Embryonic facial prominence (tissue), 1 donor: ENCODE data around the gene TCP10L.
"Not testable (repeated sequence)": the region's sequence is repeated elsewhere in the genome, so short reads cannot be mapped to it uniquely, and the experiment has no call there.

ENCODE experiments used
- DNase-seq: peaks from one replicate; pipeline ENCODE4 v3.0.0-alpha.2; 2016; ENCODE audit errors: extremely low spot score

The TCP10L gene

DNA sequence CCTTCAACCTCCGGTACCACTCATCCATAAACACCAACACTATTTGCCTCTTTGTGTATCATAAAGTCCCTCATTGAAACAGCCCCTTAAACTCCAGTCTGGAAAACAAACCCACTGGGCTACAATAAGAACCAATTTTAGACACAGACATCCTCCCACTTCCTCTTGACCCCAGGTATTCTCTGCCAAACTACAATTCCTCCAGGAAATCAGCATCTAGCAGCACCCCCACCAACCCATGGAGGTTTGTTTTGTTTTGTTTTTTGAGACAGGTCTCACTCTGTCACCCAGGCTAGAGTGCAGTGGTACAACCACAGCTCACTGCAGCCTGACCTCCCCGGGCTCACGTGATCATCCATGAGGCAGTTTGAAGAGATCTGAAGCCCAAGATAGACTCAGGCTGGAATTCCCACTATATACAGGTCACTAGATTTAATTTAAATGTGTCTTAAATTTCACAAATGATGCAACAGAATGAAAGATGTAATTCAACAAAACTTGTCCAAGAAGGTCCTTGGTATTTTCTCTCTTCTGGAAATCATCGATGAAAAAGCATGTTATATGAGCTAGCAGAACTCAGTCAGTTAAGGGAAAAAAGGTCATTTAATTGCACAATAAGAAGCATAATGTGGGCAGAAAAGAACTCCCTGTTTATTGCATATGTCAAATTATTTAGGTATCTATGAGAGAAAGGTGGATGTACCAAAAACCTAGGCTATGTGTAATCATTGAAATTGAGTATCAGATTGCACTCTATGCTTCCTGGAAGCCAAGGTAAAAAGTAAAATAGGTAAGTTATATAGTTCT, 30.3 kb downstream of the TCP10L start:
- no peak for DNase-seq

DNA sequence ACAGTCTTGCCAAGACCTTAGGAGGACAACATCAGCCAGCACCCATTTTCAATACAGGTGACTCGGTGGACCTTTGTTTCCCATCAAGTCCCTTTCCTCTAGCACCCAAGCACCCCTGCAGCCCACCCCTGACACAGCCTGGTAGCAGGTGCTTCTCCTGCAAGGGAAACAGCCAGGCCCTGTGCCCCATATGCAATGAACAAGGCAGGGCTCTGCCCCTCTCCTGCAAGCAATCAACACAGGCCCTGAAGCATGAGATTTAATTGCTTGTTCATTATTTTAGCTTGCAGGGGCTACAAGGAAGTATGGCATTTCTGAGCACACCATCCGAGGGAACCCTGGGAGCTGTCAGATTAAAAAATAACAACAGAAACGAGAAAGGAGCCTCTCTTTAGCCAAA, 35.4 kb downstream of the TCP10L start:
- DNase-seq, result no peak

DNA sequence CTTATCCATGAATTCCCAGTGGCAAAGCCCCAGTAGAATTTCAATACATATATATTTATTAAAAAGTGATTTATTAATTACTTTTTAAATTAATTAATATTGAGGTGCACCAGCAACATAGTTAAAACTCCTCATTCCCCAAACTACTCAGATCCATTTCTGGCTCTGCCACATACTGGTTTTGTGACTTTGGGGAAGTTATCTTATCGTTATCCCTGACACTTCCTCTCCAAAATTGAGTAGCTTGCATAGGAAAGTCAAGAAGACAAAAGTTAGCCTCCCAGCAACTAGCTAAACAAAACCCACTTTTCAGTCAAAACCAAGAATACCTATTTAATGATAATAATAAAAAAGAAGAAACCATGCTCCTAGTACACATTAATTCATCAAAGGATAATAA, 35.9 kb downstream of the TCP10L start:
- no peak for DNase-seq

DNA sequence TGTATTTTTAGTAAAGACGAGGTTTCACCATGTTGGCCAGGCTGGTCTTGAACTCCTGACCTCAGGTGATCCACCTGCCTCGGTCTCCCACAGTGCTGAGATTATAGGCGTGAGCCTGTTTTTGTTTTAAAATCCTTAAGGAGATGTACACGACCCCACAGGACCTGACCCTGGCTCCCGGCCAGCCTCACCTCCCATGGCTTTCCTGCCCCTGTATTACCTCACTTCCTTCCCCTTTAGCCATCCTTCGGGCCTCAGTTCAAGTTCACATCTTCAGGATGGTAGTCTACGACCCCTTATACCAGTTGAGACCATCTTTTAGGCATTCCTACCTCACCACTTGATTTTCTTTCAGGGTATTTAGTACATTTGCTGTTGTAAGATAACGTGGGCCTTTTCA, 36.3 kb downstream of the TCP10L start:
- DNase-seq, result no peak

DNA sequence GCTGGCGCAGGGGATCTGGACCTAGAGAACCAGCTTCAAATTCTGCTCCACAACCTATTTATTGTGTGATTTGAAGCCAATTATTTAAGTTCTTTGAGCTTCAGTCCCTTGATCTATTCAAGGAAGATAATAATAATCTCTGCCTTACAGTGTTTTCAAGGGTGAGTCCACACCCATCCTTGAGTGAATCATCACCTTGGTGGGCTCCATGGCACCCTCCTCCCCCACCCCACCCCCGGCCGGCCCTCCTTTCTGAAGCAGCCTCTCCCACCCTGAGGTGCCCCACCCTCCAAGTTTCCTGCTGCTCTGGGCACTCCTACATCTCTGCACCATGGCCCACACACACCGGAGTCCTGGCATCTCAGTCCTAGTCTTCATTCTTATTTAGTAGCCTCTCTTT, 38.3 kb downstream of the TCP10L start:
- DNase-seq, result no peak

DNA sequence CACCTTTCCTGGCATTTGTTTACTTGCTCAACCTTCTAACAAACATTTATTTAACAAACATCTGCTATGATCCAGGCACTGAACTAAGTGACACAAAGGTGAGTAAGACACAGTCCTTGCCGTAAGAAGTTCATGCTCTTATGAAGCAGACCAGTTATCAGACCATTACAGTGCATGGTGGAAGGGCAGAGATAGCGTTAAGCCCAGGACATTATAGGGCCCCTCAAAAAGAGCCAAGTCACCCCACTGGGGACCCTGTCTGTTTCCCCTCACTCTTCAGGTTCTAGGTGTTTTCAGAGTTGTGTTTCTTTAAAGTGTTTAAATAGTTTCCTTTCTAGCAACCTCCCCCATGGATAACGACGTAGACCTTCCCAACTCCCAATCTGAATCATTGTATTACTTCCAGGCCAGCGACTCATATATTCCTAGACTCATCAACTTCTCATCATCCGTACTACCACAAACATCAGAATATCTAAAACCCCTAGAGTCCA, 39.3 kb downstream of the TCP10L start:
- DNase-seq, result no peak

DNA sequence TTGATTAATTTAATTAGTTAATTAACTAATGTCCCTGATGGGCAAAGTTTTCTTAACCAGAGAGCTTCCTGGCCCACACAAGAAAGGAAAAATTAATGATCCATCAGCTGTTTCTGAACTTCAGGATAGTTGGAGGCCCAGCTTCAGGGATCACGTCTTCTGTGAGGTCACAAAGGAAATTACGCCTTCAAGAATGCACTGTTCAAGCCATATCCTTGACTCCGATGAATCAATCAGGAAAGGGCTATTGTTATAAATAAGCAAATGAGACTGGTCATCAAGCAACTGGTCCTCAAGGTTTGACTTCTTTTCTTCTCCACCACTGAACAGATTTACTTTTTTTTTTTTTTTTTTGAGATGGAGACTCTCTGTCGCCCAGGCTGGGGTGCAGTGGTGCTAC, 40.6 kb downstream of the TCP10L start:
- no peak for DNase-seq

DNA sequence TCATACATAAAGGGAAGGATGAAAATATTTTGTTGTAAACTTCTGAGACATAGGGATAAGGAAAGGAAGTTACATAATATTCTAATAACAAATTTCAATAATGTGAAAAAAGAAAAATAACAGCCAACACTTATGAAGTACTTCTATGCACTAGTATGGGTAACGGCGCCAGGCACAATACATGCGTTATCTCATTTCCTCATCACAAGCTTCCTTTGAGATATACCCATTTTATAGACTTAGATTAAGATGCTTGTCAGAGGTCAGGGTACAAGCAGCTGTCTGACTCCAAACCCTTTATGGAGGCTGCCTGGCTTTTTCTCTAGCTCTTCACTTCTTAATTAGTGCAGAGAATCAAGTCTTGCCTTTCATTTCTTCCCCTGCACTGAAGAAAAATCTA, 41.3 kb downstream of the TCP10L start:
- DNase-seq, result no peak

DNA sequence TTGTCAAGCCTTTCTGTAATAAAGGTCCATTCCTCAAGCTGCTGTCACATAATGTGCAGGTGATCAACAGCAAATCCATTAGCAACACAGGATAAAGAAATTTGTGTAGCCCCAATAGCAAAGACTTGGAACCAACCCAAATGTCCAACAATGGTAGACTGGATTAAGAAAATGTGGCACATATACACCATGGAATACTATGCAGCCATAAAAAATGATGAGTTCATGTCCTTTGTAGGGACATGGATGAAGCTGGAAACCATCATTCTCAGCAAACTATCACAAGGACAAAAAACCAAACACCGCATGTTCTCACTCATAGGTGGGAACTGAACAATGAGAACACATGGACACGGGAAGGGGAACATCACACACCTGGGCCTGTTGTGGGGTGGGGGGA, 42.3 kb downstream of the TCP10L start:
- DNase-seq, result not testable (repeated sequence)

DNA sequence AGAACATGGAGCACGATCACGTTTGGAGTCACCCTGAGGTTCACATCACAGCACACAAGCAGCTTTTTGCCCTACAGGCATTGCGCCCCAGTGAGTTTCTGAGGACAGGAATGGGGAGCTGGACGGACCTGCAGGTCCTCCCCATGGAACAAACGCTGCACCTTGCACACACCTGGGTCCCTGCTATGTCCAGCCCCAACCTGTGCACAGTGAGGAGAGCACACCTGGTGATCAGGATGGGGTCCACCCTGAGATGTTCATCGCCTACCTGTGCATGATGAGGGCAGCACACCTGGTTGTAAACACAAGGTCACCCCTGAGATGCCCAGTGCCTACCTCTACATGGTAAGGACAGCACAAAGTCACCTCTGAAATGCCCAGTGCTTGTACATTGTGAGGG, 45.9 kb downstream of the TCP10L start:
- no peak for DNase-seq

DNA sequence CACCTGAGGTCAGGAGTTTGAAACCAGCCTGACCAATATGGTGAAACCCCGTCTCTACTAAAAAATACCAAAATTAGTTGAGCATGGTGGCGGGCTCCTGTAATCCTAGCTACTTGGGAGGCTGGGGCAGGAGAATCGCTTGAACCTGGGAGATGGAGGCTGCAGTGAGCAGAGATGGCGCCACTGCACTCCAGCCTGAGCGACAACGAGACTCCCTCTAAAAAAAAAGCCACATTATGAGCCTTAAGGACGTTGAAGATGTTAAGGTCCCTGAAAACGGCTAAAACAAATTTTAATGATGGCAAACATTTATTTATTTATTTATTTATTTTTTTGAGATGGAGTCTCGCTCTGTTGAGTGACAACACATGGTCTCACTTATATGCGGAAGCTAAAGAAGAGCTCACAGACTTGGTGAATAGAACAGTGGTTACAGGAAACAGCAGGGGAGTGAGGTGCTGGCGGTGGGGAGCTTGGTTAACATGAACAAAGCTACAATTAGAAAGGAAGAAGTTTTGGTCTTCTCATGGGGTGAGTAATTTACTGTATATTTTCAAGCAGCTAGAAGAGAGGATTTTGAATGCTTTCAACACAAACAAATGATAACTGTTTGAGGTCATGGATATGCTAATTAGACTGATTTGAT, 47.1 kb downstream of the TCP10L start:
- DNase-seq, result no peak

DNA sequence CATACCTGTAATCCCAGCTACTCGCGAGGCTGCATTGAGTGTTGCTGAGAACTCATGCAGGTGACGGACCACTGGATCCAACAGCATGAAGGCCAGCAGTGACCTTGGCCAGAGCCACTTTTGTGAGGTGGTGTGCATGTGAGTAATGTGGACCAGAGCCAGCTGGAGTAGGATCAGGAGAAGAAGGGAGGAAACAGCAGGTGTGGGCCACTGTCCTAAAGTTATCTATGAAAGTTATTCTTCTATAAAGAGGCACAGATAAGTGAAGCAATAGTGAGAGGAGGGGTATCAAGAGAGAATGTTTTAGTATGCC, 47.8 kb downstream of the TCP10L start:
- no peak for DNase-seq

DNA sequence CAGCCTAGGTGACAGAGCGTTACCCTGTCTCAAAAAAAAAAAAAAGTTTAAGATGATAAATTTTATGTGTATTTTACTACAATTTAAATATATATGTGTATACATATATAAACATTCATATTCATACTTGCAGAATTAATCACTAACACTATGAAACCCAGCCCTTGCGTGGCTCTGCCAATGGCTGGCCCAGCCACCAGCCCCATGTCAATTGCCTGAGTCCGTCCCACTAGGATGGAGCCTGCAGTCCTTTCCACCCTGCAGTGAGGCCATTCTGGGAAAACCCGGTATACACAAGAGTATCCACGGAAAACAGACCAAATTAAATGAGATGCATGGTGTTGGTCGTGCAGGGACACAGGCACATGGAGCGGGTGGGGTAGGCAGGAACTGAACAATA, 49.7 kb downstream of the TCP10L start:
- no peak for DNase-seq

DNA sequence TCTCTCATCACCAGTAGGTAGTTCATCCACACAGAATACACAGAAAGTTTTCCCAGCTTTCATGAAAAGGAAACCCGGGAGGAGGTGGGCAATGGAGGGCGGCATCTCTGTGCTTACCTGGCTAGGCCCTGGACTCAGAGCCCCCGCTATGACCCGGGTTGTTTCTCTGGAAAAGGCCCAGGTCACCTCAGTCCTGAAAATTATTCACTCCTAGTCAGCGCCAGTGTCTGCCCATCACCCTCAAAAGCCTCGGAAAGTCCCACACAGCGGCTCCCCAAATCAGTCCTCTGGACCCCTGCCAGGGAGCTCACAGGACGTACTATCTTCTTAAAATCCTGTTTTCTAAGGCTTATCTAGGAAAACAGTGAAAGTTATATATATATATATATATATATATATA, 51.2 kb downstream of the TCP10L start:
- DNase-seq, result no peak

DNA sequence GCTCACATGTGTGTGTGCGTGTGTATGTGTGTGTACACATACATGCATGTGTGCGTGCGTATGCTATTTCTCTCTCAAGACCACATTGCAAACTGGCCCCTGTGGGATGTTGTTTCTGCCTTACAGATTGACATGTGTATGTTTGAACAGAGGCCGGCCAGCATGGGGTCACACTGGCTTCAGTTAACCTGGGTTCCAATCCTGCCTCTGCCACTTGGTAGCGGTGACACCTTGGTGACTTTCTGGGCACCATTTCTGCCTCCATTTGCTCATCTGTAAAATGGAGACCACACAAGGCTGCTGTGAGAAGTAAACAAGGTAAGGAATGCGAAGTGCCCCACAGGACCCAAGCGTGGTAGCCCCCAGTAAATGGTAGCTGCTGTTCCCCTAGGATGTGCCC, 51.7 kb downstream of the TCP10L start:
- DNase-seq, result no peak

DNA sequence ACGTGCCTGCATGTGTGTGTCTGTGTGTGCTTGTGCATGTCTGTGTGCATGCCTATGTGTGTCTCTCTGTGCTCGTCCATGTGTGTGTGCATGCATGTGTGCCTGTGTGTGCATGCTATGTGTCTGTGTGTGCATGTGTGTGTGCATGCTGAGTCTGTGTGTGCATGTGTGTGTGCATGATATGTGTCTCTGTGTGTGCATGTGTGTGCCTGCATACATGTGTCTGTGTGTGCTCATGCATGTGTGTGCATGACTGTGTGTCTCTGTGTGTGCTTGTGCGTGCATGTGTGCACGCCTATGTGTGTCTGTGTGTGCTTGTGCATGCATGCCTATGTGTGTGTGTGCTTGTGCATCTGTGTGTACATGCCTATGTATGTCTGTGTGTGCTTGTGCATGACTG, 52.3 kb downstream of the TCP10L start:
- DNase-seq, result no peak

DNA sequence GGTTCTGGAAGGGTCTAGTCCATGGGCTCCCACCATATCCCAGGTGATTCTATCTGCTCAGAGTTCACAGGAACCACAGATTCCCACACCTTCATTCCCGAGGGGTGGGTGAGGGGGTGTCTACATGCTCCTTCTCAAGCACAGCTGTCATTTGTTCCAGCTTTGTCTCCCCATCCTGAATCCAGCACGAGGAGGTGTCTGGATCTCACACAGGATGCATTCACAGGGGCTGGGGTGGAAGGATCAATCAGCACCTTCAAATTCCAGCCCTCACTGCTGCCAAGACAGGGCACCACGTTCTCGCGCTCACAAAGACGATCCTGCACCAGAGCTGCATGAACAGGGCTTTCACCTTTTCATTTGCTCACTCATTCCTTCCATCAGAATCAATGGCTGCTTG, 52.7 kb downstream of the TCP10L start:
- DNase-seq, result no peak

DNA sequence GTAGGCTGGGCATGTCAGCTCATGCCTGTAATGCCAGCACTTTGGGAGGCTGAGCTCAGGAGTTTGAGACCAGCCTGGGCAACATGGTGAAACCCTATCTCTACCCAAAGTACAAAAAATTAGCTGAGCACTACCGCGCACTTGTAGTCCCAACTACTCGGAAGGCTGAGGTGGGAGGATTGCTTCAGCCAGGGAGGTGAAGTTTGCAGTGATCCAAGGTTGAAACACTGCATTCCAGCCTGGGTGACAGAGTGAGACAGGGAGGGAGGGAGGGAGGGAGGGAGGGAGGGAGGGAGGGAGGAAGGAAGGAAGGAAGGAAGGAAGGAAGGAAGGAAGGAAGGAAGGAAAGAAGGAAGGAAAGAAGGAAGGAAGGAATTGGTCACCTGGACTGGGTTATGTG, 53.8 kb downstream of the TCP10L start:
- not testable (repeated sequence) for DNase-seq

DNA sequence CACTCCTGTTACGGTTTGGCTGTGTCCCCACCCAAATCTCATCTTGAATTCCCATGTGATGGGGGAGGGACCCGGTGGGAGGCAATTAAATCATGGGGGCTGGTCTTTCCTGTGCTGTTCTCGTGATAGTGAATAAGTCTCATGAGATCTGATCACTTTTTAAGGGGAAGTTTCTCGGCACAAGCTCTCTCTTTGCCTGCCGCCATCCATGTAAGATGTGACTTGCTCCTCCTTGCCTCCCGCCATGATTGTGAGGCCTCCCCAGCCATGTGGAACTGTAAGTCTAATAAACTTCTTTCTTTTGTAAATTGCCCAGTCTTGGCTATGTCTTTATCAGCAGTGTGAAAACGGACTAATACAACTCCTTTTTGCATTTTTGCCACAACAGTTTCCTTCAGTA, 54.5 kb downstream of the TCP10L start:
- DNase-seq, result not testable (repeated sequence)

DNA sequence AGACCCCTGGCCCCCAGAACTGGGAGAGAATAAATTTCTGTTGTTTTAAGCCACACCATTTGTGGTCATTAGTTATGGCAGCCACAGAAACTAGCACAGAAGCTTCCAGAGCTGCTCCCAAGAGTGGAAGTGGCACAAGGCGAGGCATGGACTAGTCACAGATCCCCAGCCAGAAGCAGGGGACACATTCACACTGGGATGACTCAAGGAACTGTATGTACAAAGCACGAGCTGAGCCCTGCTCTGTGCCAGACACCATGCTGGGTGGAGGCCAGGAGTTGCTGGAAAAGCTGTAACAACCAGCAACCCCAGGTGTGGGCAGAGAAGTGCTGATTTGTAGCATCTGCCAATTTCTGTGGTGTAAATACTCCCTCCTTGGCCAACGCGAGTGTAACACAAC, 55.6 kb downstream of the TCP10L start:
- DNase-seq, result no peak

DNA sequence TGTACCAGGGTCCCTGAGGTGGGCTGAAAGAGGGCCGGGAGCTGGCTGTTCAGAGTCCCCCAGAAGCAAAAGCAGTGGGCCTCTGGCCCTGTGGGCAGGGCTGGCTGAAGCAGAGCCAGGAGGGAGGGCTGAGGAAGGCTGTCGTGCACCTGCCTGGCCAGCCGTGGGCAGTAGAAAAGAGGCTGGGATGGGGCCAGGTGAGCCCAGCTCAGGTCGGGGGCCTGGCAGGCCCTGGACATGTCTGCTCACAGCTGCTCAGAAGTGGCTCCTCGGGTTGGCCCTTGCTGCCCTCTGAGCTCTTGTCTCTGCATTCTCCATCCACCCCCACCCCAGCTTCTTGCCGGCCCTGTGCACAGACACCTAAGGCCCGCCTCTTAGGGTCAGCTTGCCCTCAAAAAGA, 60.0 kb downstream of the TCP10L start:
- no peak for DNase-seq

DNA sequence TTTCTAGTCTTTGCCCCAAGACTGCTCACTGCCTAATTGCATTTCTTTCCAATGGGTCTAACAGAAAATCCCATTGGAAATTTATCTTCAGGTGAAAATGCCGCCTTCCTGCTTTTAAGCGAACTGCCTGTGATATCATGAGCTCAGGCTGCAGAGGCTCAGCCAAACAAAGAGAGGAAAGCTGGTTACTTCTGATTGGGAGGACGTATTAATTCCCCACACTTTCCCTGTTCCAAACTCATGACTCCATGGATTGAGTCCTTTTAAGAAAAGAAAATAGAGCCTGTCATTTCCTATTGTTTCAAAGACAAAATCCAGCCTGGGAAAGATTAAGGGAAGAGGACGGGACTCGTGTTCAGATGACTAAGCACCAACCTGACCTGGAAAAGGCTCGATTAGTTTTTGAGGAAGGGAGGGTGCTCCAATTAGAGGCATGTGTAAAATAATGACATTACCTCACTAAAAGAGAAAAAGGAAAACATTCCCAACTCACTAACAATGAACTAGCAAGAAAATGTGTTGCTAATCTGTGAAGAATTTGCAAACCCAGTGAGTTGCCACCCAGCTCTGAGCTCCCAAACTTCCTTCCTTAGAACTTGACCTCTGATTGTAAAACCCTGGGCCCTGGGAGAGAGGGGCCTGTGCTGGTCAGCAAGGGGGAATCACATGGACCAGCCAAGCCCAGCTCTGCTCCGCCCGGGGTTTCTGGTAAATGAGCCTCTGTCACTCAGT, 61.2 kb downstream of the TCP10L start:
- DNase-seq, result no peak
